Activated T-cell treated with anti-CD3 and anti-CD28 coated beads, Interleukin-2, amount 50 U/mL, for 1 hour (primary cell): Measurements from ENCODE around the gene KCNMB3.
"Not testable (repeated sequence)": the region's sequence is repeated elsewhere in the genome, so short reads cannot be mapped to it uniquely, and the experiment has no call there.

Experiments used
- DNase-seq: peaks from one replicate; pipeline ENCODE4 v3.0.0-alpha.2; 2020

Gene KCNMB3

GRCh38 chr3:179263134-179263533 lies 12.2 kb upstream of the KCNMB3 start:
- DNase-seq = no peak

GRCh38 chr3:179260949-179261765 lies 10.2 kb upstream of the KCNMB3 start:
- peak; percentile 72 for DNase-seq

DNA sequence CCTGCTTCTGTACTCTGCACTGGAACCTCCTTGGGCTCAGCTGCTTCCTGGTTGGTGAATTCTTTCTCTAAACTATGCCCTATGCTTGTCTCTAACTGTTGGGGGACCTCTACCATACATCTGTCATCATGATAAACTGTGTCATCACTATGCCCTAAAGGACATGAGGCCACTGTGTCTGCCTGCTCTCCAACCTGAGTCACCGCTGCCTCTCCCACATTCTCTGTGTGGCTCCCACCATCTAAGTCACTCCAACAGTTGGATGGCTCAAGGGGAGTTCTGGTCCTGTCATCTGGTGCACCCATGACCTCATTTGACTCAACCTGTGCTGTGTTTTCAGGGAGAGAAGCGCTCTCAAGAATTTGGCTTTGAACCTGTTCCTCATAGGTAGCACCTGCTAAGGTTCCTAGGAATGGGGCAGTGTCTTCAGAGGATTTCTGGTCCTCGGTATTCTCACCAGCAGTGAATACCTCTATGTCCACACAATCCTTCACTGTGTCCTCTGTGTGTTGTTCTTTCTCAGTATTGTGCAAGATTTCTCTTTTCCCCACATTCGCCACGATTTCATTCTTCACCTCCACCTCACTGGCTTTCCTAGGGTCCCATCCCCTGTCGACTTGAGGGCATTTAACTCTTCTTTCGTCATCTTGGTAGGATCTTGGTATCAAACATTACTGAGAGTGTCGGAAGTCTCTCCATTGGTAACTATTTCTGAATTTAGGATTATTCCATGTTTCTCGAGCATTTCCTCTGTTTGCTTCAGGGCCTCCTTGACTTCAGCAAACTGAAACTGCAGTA lies 9.2 kb upstream of the KCNMB3 start:
- DNase-seq = not testable (repeated sequence)

GRCh38 chr3:179258820-179259219 lies 7.9 kb upstream of the KCNMB3 start:
- no peak for DNase-seq

DNA sequence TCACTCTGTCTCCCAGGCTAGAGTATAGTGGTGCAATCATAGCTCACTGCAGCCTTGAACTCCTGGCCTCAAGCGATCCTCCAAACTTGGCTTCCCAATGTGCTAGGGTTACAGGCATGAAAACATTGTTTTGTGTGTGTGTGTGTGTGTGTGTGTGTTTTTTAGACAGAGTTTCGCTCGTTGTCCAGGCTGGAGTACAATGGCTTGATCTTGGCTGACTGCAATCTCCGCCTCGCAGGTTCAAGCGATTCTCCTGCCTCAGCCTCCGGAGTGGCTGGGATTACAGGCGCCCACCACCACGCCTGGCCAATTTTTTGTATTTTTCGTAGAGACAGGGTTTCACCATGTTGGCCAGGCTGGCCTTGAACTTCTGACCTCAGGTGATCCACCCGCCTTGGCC lies 6.8 kb upstream of the KCNMB3 start:
- not testable (repeated sequence) for DNase-seq

DNA sequence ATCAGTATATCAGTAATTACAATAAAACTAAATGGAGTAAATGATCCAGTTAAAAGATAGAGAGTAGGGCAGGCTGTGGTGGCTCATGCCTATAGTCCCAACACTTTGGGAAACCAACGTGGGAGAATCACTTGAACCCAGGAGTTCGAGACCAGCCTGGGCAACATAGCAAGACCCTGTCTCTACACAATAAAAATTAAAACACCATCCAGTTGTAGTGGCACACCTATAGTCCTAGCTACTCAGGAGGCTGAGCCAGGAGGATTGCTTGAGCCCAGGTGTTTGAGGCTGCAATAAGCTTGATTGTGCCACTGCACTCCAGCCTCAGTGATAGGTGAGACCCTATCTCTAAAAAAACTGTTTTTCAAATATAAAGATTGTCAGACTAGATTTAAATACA lies 5.9 kb upstream of the KCNMB3 start:
- DNase-seq = no peak

GRCh38 chr3:179247289-179248015 lies 3.5 kb downstream of the KCNMB3 start:
- no peak for DNase-seq

DNA sequence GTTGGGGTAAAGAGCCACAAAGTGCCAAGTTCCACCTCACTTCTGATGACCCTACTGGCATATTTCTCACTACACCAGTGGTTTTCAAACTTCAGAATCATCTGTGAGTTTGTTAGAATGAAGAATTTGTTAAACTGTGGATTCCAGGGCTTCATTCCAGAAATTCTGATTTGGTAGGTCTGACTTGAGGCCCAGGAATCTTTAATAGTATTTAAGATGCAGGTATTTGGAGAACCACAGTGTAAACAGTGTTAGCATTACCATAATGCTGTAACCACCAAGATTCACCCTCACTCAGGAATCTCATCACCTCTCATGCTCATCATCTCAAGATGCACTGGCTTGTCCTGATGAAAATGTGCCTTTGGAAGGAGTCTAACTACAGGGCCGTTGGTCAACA lies 6.0 kb downstream of the KCNMB3 start:
- no peak for DNase-seq

DNA sequence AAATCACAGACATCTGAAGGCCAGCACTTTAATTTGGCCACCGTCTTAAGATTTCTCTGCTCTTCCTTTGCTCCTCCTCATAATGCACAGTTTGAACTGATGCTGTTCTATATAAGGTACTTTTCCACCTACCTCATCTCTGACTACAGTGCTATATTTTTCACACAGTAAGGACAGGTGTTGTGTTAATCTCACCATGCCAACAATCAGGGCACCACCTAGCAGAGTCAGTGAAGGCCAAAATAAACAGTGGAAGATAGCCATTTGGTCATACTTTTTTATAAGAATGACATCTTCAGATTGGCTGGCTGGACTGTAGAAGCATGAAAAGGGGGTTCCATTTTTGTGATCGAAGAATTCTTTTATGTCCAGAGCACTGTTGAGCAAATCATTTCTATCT lies 8.1 kb downstream of the KCNMB3 start:
- not testable (repeated sequence) for DNase-seq

GRCh38 chr3:179240299-179240698 lies 10.6 kb downstream of the KCNMB3 start:
- DNase-seq = not testable (repeated sequence)

DNA sequence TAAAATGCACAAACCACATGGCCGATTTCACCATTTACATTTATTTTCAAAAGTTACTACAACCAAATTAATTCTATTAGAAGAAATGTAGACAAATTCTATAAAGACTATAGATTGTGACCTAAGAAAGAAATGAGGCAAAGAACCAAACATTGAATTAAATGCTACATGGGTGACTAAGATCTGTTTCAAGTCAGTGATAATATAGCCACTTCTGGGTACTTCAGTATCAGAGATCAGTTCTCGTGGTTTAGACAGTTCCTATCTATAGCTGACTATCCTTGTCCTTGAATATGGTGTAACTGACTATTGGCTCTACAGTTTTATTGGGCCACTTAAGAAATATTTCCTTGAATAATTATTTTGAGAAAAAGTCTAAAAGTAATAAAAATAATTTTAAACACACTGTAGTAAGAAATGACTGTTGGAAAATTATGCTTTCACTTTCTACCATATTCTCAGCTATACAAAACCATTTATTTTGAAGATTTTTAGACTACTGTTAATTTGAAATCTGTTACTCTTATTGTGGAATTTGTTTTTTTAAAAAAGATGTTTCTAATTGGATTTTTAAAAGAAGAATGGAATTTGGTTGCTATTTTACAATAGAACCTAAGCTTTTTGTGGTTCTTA lies 14.1 kb downstream of the KCNMB3 start:
- DNase-seq = no peak

GRCh38 chr3:179234199-179234598 lies 16.7 kb downstream of the KCNMB3 start:
- DNase-seq = no peak

DNA sequence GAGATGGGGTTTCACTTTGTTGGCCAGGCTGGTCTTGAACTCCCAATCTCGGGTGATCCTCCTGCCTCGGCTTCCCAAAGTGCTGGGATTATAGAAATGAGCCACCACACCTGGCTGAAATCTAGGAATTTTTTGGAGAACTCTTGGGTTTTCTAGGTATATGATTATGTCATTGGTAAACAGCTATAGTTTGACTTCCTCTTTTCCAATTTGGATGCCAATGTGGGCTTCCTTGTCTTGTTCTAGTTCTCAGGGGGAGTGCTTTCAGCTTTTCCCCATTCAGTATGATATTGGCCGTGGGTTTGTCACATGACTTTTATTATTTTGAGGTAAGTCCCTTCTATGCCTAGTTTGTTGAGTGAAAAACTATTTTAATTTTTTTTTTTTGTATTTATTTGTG lies 17.9 kb downstream of the KCNMB3 start:
- no peak for DNase-seq

- no peak for DNase-seq
Observed at GRCh38 chr3:179229177-179229576, 21.7 kb downstream of the KCNMB3 start.

GRCh38 chr3:179227349-179227748 lies 23.6 kb downstream of the KCNMB3 start:
- no peak for DNase-seq

DNA sequence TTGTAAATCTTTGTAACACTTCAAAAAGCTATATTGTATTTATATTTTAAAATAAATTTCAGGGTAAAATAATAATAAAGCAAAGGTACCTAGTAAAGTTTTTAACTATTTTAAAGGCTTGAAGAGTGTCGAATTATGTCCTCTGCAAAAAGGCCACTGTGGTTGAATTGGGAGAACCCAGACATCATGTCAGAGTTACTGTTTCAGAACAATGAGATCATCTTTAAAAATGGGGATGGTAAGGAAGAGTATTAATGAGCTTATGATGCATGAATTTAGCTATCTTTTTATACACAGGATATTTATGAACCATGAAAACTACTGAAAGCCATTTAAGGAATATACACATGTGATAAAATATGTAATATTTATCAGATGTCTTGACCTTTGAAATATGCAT lies 26.3 kb downstream of the KCNMB3 start:
- DNase-seq = no peak

DNA sequence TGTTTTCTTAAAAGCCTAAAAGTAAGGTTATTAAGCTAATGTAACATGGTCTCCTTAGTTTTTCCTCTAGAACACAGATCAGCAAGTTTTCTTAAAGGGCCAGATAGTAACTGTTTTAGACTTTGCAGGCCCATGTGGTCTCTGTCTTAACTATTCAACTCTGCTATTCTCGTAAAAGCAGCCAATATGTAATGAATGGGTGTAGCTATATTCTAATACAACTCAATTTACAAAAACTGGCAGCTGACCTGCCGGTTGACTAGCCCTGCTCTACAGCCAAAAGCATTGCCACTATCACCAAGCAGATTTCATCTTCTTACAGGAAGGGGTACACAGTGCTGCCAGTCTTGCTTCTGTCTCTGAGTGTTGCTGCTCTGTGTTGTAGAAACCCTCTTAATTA lies 27.4 kb downstream of the KCNMB3 start:
- DNase-seq = no peak

DNA sequence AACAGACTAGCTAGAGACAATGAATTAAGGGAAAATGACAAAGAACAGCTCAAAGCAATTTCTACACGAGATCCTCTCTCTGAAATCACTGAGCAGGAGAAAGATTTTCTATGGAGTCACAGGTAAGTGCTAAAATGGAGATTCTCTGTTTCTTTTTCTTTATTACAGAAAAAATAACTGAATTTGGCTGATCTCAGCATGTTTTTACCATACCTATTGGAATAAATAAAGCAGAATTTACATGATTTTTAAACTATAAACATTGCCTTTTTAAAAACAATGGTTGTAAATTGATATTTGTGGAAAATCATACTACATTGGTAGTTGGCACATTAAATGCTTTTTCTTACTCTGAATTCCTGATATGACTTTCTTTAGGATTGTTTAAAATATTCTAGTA lies 32.7 kb downstream of the KCNMB3 start:
- not testable (repeated sequence) for DNase-seq

DNA sequence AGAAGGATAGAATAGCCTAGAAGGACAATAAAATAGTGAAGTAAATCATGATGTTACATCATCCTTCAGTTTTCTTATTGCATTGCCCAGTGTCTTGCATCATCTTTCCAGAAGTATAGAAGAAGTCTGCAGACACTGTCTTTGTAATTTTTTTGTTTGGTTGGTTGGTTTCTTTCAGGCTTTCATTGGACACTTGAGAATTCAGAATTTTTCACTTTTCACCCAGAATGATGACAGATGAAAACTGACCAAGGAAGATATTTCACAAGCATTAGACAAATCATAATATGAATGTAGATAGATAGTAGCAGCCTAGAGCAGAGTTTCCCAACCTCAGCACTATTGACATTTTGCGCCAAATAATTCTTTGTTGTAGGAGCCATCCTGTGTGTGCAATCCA lies 35.4 kb downstream of the KCNMB3 start:
- DNase-seq = not testable (repeated sequence)

GRCh38 chr3:179200790-179201189 lies 50.1 kb downstream of the KCNMB3 start:
- DNase-seq = no peak

DNA sequence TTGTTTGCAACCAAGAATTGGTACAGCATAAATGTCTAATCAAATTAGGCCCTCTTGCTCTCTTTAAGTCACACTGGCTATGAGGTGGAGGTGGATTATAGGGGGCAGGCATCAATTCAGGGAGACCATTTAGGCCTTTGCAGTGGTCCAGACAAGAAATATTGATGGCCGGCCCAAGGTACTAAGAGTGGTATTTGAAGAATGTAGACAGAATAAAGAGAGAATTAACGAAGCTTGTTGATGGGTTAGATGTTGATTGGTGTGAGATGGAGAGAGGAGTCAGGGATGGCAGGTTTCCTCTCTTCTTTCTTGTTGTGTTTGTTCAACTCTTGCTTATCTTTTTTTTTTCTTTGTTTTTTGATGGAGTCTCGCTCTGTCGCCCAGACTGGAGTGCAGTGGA lies 54.2 kb downstream of the KCNMB3 start:
- no peak for DNase-seq

- no peak for DNase-seq
Observed at GRCh38 chr3:179196098-179196497, 54.8 kb downstream of the KCNMB3 start.

GRCh38 chr3:179194931-179195330 lies 56.0 kb downstream of the KCNMB3 start:
- no peak for DNase-seq
